ENCODE results near the gene USP54.
"Not testable (repeated sequence)": the region's sequence is repeated elsewhere in the genome, so short reads cannot be mapped to it uniquely, and the experiment has no call there.

USP54 gene

GRCh38 chr10:73625004-73625883, 34.1 kb upstream of the USP54 start:
- Histone ChIP-seq H3K4me1 (ENCODE audit: control insufficient read depth, insufficient read depth, low read length, poor library complexity, severe bottlenecking) (peaks cover 9% of the 10 kb centered on the region), H3K4me3 (ENCODE audit: extremely low read depth, insufficient read depth, low read length, poor library complexity, severe bottlenecking) (peak overlapping the region; percentile 99), H3K9me3 (ENCODE audit: control insufficient read depth, low read length) (no peaks in the 10 kb centered on the region), H3K36me3 (ENCODE audit: control insufficient read depth, insufficient read depth, low read length) (no peaks in the 10 kb centered on the region), H3K27ac (ENCODE audit: low read depth, low read length, severe bottlenecking) (peak overlapping the region; percentile 92)
- 0% methylated on average over 29 to 34 of the region's 46 CpGs for WGBS, 2 experiments (ENCODE audit: insufficient coverage in 2 of 2)

- no peaks in the 10 kb centered on the region for H3K36me3 ChIP-seq (ENCODE audit: control insufficient read depth, insufficient read depth, low read length)
- WGBS, 2 experiments (ENCODE audit: insufficient coverage in 2 of 2), result 93 to 100% methylated on average over 3 to 4 of the region's 4 CpGs
- H3K4me1 ChIP-seq (ENCODE audit: control insufficient read depth, insufficient read depth, low read length, poor library complexity, severe bottlenecking), result peaks cover 9% of the 10 kb centered on the region
- no peak overlapping the region for H3K27ac ChIP-seq (ENCODE audit: low read depth, low read length, severe bottlenecking)
- H3K9me3 ChIP-seq (ENCODE audit: control insufficient read depth, low read length), result no peaks in the 10 kb centered on the region
- no peak overlapping the region for H3K4me3 ChIP-seq (ENCODE audit: extremely low read depth, insufficient read depth, low read length, poor library complexity, severe bottlenecking)
Measured at GRCh38 chr10:73623056-73623455, 31.9 kb upstream of the USP54 start.

DNA sequence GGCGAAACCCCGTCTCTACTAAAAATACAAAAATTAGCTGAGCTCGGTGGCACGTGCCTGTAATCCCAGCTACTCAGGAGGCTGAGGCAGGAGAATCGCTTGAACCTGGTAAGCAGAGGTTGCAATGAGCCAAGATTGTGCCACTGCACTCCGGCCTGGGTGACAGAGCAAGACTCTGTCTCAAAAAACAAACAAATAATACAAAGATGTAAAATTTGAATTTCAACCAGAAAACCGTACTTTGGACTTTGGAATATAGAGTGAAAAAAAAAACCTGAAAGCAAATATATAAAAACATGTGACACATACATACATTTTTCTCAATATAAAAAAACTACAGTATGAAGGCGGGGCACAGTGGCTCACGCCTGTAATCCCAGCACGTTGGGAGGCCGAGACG, 29.8 kb upstream of the USP54 start:
- H3K9me3 ChIP-seq (ENCODE audit: control insufficient read depth, low read length); H3K36me3 ChIP-seq (ENCODE audit: control insufficient read depth, insufficient read depth, low read length); H3K4me3 ChIP-seq (ENCODE audit: extremely low read depth, insufficient read depth, low read length, poor library complexity, severe bottlenecking); H3K27ac ChIP-seq (ENCODE audit: low read depth, low read length, severe bottlenecking); H3K4me1 ChIP-seq (ENCODE audit: control insufficient read depth, insufficient read depth, low read length, poor library complexity, severe bottlenecking): not testable (repeated sequence)
- 95 to 100% methylated on average over 5 to 10 of the region's 12 CpGs for WGBS, 2 experiments (ENCODE audit: insufficient coverage in 2 of 2)

GRCh38 chr10:73617143-73617542, 26.0 kb upstream of the USP54 start:
- not testable (repeated sequence) for H3K4me3 ChIP-seq (ENCODE audit: extremely low read depth, insufficient read depth, low read length, poor library complexity, severe bottlenecking); H3K4me1 ChIP-seq (ENCODE audit: control insufficient read depth, insufficient read depth, low read length, poor library complexity, severe bottlenecking); H3K9me3 ChIP-seq (ENCODE audit: control insufficient read depth, low read length); H3K27ac ChIP-seq (ENCODE audit: low read depth, low read length, severe bottlenecking); H3K36me3 ChIP-seq (ENCODE audit: control insufficient read depth, insufficient read depth, low read length)
- 97 to 98% methylated on average over 8 of the region's 8 CpGs for WGBS, 2 experiments (ENCODE audit: insufficient coverage in 2 of 2)

DNA sequence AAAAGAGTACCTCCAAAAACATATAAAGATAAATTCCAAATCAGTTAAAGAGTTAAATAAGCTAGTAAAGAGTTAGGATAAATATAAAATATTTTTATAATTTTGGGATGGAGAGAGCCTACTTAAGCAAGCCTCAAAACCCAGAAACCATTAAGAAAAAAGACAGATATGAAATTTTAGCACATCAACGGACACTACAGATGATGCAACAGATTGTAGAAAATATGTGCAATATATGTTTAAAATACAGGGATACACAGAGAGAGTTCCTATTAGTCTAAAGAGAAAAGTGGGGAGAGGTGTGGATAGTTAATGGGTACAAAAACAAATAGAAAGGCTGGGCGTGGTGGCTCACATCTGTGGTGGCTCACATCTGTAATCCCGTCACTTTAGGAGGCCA, 23.6 kb upstream of the USP54 start:
- Histone ChIP-seq H3K9me3 (ENCODE audit: control insufficient read depth, low read length) (no peaks in the 10 kb centered on the region), H3K4me3 (ENCODE audit: extremely low read depth, insufficient read depth, low read length, poor library complexity, severe bottlenecking) (no peak overlapping the region), H3K27ac (ENCODE audit: low read depth, low read length, severe bottlenecking) (no peak overlapping the region), H3K4me1 (ENCODE audit: control insufficient read depth, insufficient read depth, low read length, poor library complexity, severe bottlenecking) (no peaks in the 10 kb centered on the region), H3K36me3 (ENCODE audit: control insufficient read depth, insufficient read depth, low read length) (peaks cover 6% of the 10 kb centered on the region)
- WGBS, 2 experiments (ENCODE audit: insufficient coverage in 2 of 2), result 88 to 93% methylated on average over 2 of the region's 3 CpGs

- H3K9me3 ChIP-seq (ENCODE audit: control insufficient read depth, low read length), result no peaks in the 10 kb centered on the region
- WGBS, 2 experiments (ENCODE audit: insufficient coverage in 2 of 2), result 89 to 92% methylated on average over 4 of the region's 4 CpGs
Measured at GRCh38 chr10:73609116-73609515, 18.0 kb upstream of the USP54 start.

GRCh38 chr10:73601486-73601921, 10.4 kb upstream of the USP54 start:
- H3K4me3 ChIP-seq (ENCODE audit: extremely low read depth, insufficient read depth, low read length, poor library complexity, severe bottlenecking), result no peak overlapping the region
- H3K27ac ChIP-seq (ENCODE audit: low read depth, low read length, severe bottlenecking), result peak overlapping the region; percentile 26
- WGBS, 2 experiments (ENCODE audit: insufficient coverage in 2 of 2), result 52 to 67% methylated on average over 2 to 3 of the region's 3 CpGs

More at GRCh38 chr10:73609116-73609515, 18.0 kb upstream of the USP54 start:
- H3K4me3 ChIP-seq (ENCODE audit: extremely low read depth, insufficient read depth, low read length, poor library complexity, severe bottlenecking), result no peak overlapping the region
- H3K27ac ChIP-seq (ENCODE audit: low read depth, low read length, severe bottlenecking), result no peak overlapping the region
- H3K4me1 ChIP-seq (ENCODE audit: control insufficient read depth, insufficient read depth, low read length, poor library complexity, severe bottlenecking), result no peaks in the 10 kb centered on the region
- peaks cover 8% of the 10 kb centered on the region for H3K36me3 ChIP-seq (ENCODE audit: control insufficient read depth, insufficient read depth, low read length)

GRCh38 chr10:73597346-73597745, 6.2 kb upstream of the USP54 start:
- Histone ChIP-seq H3K4me3 (ENCODE audit: extremely low read depth, insufficient read depth, low read length, poor library complexity, severe bottlenecking) (no peak overlapping the region), H3K27ac (ENCODE audit: low read depth, low read length, severe bottlenecking) (no peak overlapping the region), H3K4me1 (ENCODE audit: control insufficient read depth, insufficient read depth, low read length, poor library complexity, severe bottlenecking) (peaks cover 8% of the 10 kb centered on the region), H3K9me3 (ENCODE audit: control insufficient read depth, low read length) (no peaks in the 10 kb centered on the region), H3K36me3 (ENCODE audit: control insufficient read depth, insufficient read depth, low read length) (no peaks in the 10 kb centered on the region)
- WGBS, 2 experiments (ENCODE audit: insufficient coverage in 2 of 2), result no CpG with 5 or more reads among the region's 1 CpG

More at GRCh38 chr10:73601486-73601921, 10.4 kb upstream of the USP54 start:
- Histone ChIP-seq H3K9me3 (ENCODE audit: control insufficient read depth, low read length) (no peaks in the 10 kb centered on the region), H3K36me3 (ENCODE audit: control insufficient read depth, insufficient read depth, low read length) (peaks cover 3% of the 10 kb centered on the region), H3K4me1 (ENCODE audit: control insufficient read depth, insufficient read depth, low read length, poor library complexity, severe bottlenecking) (peaks cover 8% of the 10 kb centered on the region)

DNA sequence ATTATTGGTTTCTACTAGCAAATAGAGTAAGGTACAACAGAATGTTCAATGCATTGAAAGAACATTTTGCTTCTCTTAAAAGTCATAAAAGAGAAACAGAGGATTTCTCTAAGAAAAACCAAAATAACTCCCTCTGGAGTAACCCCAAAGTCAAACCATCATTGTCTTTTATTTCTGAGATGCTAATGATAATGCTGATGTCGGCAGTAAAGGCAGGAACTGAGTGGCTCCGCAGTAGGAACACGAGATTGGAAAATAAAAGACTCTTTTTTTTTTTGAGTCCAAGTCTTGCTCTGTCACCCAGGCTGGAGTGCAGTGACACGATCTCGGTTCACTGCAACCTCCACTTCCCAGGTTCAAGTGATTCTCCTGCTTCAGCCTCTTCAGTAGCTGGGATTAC, 2.7 kb upstream of the USP54 start:
- WGBS, 2 experiments (ENCODE audit: insufficient coverage in 2 of 2), result 80 to 94% methylated on average over 4 to 5 of the region's 5 CpGs
- H3K36me3 ChIP-seq (ENCODE audit: control insufficient read depth, insufficient read depth, low read length), result no peaks in the 10 kb centered on the region
- no peak overlapping the region for H3K27ac ChIP-seq (ENCODE audit: low read depth, low read length, severe bottlenecking)
- no peaks in the 10 kb centered on the region for H3K9me3 ChIP-seq (ENCODE audit: control insufficient read depth, low read length)
- peaks cover 14% of the 10 kb centered on the region for H3K4me1 ChIP-seq (ENCODE audit: control insufficient read depth, insufficient read depth, low read length, poor library complexity, severe bottlenecking)
- no peak overlapping the region for H3K4me3 ChIP-seq (ENCODE audit: extremely low read depth, insufficient read depth, low read length, poor library complexity, severe bottlenecking)

- H3K9me3 ChIP-seq (ENCODE audit: control insufficient read depth, low read length), result no peaks in the 10 kb centered on the region
- peaks cover 14% of the 10 kb centered on the region for H3K4me1 ChIP-seq (ENCODE audit: control insufficient read depth, insufficient read depth, low read length, poor library complexity, severe bottlenecking)
- H3K4me3 ChIP-seq (ENCODE audit: extremely low read depth, insufficient read depth, low read length, poor library complexity, severe bottlenecking), result no peak overlapping the region
- H3K27ac ChIP-seq (ENCODE audit: low read depth, low read length, severe bottlenecking), result no peak overlapping the region
- 88 to 93% methylated on average over 2 to 3 of the region's 4 CpGs for WGBS, 2 experiments (ENCODE audit: insufficient coverage in 2 of 2)
- H3K36me3 ChIP-seq (ENCODE audit: control insufficient read depth, insufficient read depth, low read length), result no peaks in the 10 kb centered on the region
Measured at GRCh38 chr10:73593110-73593509, 2.0 kb upstream of the USP54 start.

Data from mesodermal cell (in vitro differentiated cells).